ENCODE measurements around the gene ACTN3. TPM values are rescaled to one million over a fixed set of nuclear protein-coding genes. Genes with fewer than 3 reads are reported as not detected.

The ACTN3 gene
- total RNA-seq, 1 donor from 2014 or later, result 2.0 TPM

DNA sequence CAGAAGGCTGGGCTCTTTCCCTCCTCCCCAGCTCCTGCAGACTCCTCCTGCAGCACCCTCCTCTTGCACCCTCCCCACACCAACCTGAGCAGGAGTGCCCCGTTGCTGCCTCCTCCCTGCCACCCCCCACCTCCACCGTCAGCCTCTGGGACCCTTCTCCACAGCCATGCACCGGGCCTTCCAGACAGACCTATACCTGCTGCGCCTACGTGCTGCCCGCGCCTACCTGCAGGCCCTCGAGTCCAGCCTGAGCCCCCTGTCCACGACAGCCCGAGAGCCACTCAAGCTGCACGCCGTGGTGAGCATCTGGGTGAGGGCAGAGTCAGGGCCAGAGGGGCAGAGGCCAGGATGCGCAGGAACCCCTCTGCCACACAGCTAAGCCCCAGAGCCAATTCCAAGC is 17.0 kb upstream of the ACTN3 start:
- Mint-ChIP-seq H3K4me3 (ENCODE audit: unreplicated experiment) (no peak overlapping the region), H3K27ac (ENCODE audit: unreplicated experiment) (no peak overlapping the region), H3K27me3 (ENCODE audit: unreplicated experiment) (peaks cover 4% of the 10 kb centered on the region), H3K4me1 (ENCODE audit: low read depth, unreplicated experiment) (no peaks in the 10 kb centered on the region), H3K9me3 (ENCODE audit: unreplicated experiment) (no peaks in the 10 kb centered on the region), H3K36me3 (ENCODE audit: unreplicated experiment) (no peaks in the 10 kb centered on the region)
- no peak for DNase-seq
- TF ChIP-seq, protein P1, sequence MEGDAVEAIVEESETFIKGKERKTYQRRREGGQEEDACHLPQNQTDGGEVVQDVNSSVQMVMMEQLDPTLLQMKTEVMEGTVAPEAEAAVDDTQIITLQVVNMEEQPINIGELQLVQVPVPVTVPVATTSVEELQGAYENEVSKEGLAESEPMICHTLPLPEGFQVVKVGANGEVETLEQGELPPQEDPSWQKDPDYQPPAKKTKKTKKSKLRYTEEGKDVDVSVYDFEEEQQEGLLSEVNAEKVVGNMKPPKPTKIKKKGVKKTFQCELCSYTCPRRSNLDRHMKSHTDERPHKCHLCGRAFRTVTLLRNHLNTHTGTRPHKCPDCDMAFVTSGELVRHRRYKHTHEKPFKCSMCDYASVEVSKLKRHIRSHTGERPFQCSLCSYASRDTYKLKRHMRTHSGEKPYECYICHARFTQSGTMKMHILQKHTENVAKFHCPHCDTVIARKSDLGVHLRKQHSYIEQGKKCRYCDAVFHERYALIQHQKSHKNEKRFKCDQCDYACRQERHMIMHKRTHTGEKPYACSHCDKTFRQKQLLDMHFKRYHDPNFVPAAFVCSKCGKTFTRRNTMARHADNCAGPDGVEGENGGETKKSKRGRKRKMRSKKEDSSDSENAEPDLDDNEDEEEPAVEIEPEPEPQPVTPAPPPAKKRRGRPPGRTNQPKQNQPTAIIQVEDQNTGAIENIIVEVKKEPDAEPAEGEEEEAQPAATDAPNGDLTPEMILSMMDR (IDR thresholded peaks at IDR 0.05; ENCODE audit: partially characterized antibody, unreplicated experiment), result no peak

- Mint-ChIP-seq H3K9me3 (ENCODE audit: unreplicated experiment) (no peaks in the 10 kb centered on the region), H3K4me1 (ENCODE audit: low read depth, unreplicated experiment) (no peaks in the 10 kb centered on the region), H3K36me3 (ENCODE audit: unreplicated experiment) (no peaks in the 10 kb centered on the region), H3K27me3 (ENCODE audit: unreplicated experiment) (peaks cover 4% of the 10 kb centered on the region), H3K27ac (ENCODE audit: unreplicated experiment) (no peak overlapping the region), H3K4me3 (ENCODE audit: unreplicated experiment) (no peak overlapping the region)
- TF ChIP-seq, protein P1 (IDR thresholded peaks at IDR 0.05; ENCODE audit: partially characterized antibody, unreplicated experiment), result no peak
- no peak for DNase-seq
These were observed 15.6 kb upstream of the ACTN3 start for GRCh38 chr11:66530927-66531709.

- no peaks in the 10 kb centered on the region for H3K36me3 Mint-ChIP-seq (ENCODE audit: unreplicated experiment)
- H3K27ac Mint-ChIP-seq (ENCODE audit: unreplicated experiment), result no peak overlapping the region
- no peak overlapping the region for H3K4me3 Mint-ChIP-seq (ENCODE audit: unreplicated experiment)
- no peaks in the 10 kb centered on the region for H3K9me3 Mint-ChIP-seq (ENCODE audit: unreplicated experiment)
- H3K27me3 Mint-ChIP-seq (ENCODE audit: unreplicated experiment), result peaks cover 4% of the 10 kb centered on the region
- DNase-seq, result no peak
- H3K4me1 Mint-ChIP-seq (ENCODE audit: low read depth, unreplicated experiment), result no peaks in the 10 kb centered on the region
- TF ChIP-seq, protein P1 (IDR thresholded peaks at IDR 0.05; ENCODE audit: partially characterized antibody, unreplicated experiment), result no peak
These were observed 14.9 kb upstream of the ACTN3 start for GRCh38 chr11:66531841-66532240.

- peaks cover 7% of the 10 kb centered on the region for H3K27me3 Mint-ChIP-seq (ENCODE audit: unreplicated experiment)
- TF ChIP-seq, protein P1 (IDR thresholded peaks at IDR 0.05; ENCODE audit: partially characterized antibody, unreplicated experiment), result no peak
- no peaks in the 10 kb centered on the region for H3K9me3 Mint-ChIP-seq (ENCODE audit: unreplicated experiment)
- no peak for DNase-seq
- no peaks in the 10 kb centered on the region for H3K36me3 Mint-ChIP-seq (ENCODE audit: unreplicated experiment)
- H3K4me3 Mint-ChIP-seq (ENCODE audit: unreplicated experiment), result no peak overlapping the region
- H3K27ac Mint-ChIP-seq (ENCODE audit: unreplicated experiment), result no peak overlapping the region
- H3K4me1 Mint-ChIP-seq (ENCODE audit: low read depth, unreplicated experiment), result no peaks in the 10 kb centered on the region
These were observed 13.9 kb upstream of the ACTN3 start for GRCh38 chr11:66532784-66533183.

GRCh38 chr11:66539170-66539869 is 7.4 kb upstream of the ACTN3 start:
- no peak overlapping the region for H3K4me3 Mint-ChIP-seq (ENCODE audit: unreplicated experiment)
- H3K36me3 Mint-ChIP-seq (ENCODE audit: unreplicated experiment), result peaks cover 1% of the 10 kb centered on the region
- H3K27me3 Mint-ChIP-seq (ENCODE audit: unreplicated experiment), result peaks cover 11% of the 10 kb centered on the region
- peaks cover 10% of the 10 kb centered on the region for H3K4me1 Mint-ChIP-seq (ENCODE audit: low read depth, unreplicated experiment)
- no peak overlapping the region for H3K27ac Mint-ChIP-seq (ENCODE audit: unreplicated experiment)
- H3K9me3 Mint-ChIP-seq (ENCODE audit: unreplicated experiment), result peaks cover 11% of the 10 kb centered on the region
- DNase-seq, result no peak
- TF ChIP-seq, protein P1 (IDR thresholded peaks at IDR 0.05; ENCODE audit: partially characterized antibody, unreplicated experiment), result no peak
